Head of caudate nucleus (tissue), 42 donors: ENCODE data around the gene DELE1.
"Not testable (repeated sequence)": the region's sequence is repeated elsewhere in the genome, so short reads cannot be mapped to it uniquely, and the experiment has no call there.

Source experiments
- DNase-seq, 42 donors: peaks; one replicate each; pipeline versions ENCODE4 v3.0.0 to v3.0.0-alpha.2; 2020 to 2021; ENCODE audit warnings: mixed read lengths in 7 of 42
- intact Hi-C: fragments of 100-400 bp; cut with DNase I; formaldehyde crosslinking; loops from one replicate; pipeline ENCODE4 v1.15.0; 2022

DELE1 gene

DNA sequence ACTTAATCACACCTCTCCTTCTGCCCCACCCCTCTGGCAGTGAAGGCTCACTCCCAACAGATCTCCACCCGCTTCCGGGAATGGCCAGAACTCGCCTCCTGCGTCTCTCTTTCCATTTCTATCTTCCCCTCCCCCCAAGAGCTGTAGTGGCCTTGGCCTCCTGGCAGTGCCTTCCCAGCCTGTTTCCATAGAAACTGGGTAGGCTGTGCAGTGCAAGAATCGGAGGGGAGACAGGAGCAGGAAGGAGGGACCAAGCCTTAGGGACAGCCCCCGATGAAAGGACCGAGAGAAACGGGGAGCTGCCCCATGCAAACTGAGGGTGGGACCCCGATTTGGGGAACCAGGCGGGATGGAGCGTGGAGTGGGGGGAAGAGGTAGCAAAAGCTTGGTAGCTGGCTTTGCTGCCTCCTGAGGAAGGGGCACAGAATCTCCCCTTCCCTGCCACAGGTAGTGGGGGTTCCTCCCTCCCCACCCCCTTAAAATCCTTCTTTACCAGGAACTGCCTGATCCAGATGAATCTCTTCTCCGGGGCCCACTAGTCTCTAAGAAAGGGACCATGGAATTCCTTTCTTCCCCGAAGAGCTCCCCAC lies 41.0 kb upstream of the DELE1 start:
- peak in 20 of 42 donors; percentile 31 to 81 (median 56) for DNase-seq
- intact Hi-C loops: loop anchor here (5.0 to 10.0 kb wide), 3 partner anchors 40 to 190 kb away; partner anchors contain the start of genes DELE1 and RNF14

DNA sequence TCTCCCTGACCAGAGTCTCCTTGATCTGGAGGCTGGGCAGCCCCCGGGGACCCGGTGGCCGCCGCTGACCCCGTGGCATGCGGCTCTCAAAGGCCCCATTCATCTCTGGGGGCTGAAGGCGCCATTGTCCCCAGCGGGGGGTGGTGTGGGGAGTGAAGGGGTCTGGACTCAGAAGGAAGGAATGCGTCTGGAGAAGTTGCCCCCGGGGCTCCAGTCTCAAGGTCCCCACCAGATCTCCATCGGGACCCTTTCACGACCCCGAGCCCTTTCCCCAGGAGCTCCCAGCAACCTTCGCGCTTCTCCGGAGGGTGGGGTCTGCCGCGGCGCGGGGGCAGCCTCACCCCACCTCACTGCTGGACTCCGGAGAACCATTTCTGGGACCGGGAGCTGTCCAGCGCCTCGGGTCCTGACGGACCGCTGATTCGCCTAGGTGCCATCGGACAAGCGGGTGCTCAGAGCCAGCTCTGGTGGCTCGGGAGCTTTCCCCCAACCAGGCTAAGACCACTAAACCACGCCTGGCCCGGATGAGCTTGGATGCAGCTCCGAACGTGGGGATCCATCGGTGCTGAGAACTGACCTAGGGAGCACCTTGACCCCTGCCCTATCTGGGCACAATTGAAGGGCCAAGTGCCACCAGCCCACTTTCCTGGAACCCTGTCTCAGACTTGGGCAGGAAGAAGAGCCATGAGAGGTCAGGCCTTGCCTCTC lies 40.3 kb upstream of the DELE1 start:
- intact Hi-C loops: loop anchor here (5.0 to 10.0 kb wide), 3 partner anchors 39 to 191 kb away; partner anchors contain the start of genes DELE1 and RNF14

DNA sequence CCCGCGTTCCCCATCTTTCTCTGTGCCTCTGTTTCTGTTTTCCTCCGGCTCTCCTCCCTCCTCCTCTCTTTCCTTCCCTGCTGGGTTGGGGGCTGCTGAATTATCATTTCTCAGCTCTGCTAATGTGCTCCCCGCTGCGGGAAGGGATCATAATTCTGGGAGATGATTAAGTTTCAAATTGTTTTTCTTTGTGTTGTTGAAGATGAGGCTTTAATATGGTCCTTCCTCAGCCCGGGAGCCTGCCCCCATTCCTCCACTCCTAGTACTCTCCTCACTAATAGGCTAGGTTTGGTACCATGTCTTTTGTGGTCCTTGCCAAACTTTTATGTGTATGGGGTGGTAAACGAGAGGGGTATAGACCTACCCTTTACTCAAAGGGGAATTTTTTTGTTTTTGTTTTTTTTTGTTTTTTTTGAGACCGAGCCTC lies 39.8 kb upstream of the DELE1 start:
- no peak for DNase-seq

More for the DNA sequence above, 40.3 kb upstream of the DELE1 start:
- peak in 39 of 42 donors; percentile 44 to 88 (median 72) for DNase-seq

DNA sequence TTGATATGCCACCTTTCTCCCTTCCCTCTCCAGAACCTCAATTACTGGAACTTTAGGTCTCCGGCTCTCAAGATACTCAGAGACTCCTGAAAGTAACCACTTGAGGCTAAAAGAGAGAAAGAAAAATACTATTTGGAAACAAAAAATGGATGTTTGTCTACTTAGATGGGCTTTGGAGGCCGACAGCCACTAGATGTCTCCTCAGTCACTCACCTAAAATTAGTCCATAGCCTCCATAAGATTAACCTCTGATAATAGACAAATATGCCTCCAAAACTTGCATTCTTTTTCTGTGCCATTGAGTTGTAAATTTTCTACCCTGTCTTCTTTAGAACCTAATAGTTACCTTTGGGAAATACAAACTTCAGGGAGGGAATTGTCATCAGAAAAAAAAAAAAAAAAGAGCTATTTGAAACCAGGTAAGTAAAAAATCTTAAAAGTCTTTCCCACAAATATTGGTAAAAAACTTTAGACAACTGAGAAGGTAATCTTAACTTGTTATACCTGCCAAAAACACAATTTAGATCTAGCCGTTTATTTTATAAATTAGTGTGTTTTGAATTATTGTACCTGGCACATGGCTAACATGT lies 34.3 kb upstream of the DELE1 start:
- intact Hi-C loops: loop anchor here (10.0 kb wide), 1 partner anchor 75 kb away; the partner anchor contains the start of gene RNF14

More for the DNA sequence above, 39.8 kb upstream of the DELE1 start:
- intact Hi-C loops: loop anchor here (5.0 to 10.0 kb wide), 3 partner anchors 38 to 192 kb away; partner anchors contain the start of genes DELE1 and RNF14

DNA sequence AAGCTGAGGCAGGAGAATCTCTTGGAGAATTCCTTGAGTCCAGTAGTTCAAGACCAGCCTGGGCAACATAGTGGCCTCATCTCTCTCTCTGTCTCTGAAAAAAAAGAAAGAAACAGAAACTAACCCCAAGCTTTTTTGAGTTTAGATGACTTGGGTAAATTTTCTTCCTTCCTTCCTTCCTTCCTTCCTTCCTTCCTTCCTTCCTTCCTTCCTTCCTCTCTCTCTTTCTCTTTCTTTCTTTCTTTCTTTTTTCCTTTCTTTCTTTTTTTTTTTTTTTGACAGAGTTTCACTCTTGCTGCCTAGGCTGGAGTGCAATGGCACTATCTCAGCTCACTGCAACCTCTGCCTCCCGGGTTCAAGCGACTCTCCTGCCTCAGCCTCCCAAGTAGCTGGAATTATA lies 33.2 kb upstream of the DELE1 start:
- DNase-seq, intact Hi-C loops: not testable (repeated sequence)

More for the DNA sequence above, 34.3 kb upstream of the DELE1 start:
- DNase-seq: no peak

DNA sequence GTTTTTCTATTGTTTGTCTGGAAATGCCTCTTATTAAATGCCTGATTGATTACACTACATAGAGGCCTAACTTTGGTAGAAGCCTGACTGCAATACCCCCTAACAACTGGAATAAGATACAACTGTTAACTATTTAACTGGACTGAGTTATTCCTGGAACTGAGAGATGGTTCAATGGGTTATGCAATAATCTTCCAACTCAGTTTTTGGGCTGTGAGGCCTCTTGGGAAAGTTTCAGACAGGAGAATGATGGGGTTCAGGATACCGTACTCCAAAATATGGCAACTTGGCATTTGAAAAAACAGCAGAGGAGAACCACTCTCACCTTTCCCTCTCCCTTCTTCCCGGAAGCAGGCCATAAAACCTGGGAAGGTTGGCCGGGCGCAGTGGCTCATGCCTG lies 26.2 kb upstream of the DELE1 start:
- no peak for DNase-seq
- intact Hi-C loops: no loop called here

DNA sequence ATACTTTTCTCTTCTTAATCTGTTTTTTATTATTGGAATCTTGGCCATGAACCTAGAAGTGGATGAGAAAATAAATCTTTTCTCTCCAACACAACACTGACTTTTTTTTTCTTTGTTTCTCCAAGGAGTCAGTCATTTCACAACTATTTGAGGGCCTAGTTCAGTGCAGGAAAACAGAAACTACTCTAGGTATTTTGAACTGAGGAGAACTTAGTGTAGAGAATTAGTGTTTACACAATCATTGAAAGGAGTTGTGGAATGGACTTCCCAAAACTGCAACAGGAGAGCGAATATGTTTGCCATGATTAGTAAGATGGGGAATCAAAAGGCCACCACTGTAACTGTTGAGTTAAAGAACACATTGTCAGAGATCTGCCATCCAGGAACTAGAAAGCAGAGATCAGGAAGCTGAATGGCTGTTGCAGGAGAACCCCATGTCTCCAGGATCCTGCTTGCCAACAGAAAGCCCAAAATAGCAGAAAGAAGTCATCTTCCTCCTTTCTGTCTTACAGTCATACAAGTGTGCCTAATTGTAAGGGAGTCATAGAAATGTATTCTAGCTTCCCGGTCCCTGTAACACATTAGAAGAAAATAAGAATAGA lies 25.1 kb upstream of the DELE1 start:
- DNase-seq: peak in 1 of 42 donors; percentile 33
- intact Hi-C loops: no loop called here

DNA sequence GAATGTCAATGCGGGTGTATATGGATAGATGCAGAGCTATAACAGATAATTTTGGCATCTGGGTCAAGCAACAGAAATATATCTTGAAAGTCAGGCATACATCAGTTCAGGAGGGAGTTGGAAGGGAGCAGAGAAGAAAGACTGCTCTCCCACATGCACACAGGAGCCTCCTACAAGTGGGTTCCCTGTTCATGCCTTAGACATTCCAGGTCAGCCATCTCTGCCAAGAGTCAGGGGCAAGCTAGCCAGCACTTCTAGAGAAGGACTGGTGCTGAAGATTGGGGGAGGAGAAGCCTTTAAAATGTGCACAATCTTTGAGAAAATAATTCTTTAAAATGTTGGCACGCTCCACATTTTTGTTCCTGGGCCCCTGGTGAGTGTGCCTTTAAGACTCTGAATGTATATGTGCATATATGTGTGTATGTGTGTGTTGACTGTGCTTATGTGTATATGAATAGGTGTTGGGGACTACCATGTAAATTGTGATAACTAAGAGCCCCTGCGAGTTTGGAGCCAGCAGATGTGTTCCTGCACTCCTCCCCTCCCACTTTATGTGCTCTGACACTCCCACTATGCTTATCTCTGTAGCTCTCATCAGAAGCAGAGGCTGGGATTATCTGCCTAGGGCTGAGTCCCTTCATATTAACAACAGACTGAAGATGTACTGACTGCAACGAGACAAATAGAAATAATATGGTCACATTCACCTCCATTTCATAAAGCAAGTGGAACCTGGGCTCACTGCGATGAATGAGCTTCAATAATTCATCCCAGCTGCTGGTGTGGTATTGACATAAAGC lies 21.5 kb upstream of the DELE1 start:
- DNase-seq: no peak
- intact Hi-C loops: no loop called here

DNA sequence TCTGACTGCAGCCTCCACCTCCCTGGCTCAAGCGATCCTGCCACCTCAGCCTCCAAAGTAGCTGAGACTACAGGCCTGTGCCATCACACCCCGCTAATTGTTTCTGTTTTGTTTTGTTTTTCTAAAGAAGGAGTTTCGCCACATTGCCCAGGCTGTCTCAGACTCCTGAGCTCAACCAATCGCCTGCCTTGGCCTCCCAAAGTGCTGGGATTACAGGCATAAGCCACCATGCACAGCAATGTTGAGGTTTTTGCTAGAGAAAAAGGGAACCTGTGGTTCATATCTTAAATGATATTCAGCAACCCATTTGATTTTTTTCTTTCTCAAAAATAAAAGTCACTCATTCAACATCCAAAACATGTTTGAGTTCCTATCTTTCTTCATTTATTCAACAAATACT lies 20.4 kb upstream of the DELE1 start:
- DNase-seq: no peak
- intact Hi-C loops: no loop called here

DNA sequence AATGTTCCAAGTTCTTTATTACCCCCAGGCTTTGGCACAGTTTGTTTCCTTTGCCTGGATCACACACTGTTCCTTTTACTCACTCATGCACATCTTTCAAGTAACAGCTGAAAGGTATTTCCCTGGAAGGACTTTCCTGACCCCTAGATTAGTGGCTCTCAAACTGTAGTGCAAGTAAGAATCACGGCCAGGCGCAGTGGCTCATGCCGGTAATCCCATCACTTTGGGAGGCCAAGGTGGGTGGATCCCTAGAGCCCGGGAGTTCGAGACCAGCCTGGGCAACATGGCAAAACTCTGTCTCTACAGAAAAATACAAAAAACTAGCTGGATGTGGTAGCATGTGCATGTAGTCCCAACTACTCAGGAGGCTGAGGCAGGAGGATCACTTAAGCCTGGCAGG lies 19.1 kb upstream of the DELE1 start:
- DNase-seq: no peak
- intact Hi-C loops: no loop called here

DNA sequence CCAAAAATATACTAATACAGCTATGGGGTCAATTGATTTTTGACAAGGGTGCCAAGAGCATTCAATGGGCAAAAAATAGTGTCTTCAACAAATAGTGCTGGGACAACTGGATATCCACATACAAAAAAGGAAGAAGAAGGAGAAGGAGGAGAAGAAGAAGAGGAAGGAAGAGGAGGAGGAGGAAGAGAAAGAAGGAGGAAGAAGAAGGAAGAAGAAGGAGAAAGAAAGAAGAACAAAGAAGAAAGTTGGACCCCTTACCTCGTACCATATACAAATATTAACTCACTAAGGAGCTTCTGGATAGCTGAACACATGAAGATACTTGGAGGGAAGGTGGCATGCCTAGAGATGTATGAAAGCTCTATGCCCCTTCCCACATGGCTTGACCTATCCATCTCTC lies 17.2 kb upstream of the DELE1 start:
- no peak for DNase-seq
- intact Hi-C loops: no loop called here

DNA sequence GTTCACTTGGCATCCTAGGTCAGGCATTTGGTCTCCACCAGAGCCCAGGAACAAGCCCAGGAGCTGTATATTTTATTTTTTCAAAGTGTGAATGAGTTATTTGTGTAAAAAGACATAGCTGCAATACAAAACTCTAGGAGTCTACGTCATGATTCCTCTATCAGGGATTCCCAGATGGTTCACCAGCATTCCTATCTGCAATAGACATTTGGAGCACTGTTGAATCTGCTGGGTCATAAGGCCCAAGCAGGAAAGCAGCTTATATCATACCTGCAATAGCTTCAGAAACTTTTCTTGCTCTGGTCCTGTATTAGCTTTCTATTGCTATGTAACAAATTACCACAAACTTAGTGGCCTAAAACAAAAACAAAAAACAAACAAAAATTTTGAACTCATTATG lies 16.7 kb upstream of the DELE1 start:
- no peak for DNase-seq
- intact Hi-C loops: no loop called here

DNA sequence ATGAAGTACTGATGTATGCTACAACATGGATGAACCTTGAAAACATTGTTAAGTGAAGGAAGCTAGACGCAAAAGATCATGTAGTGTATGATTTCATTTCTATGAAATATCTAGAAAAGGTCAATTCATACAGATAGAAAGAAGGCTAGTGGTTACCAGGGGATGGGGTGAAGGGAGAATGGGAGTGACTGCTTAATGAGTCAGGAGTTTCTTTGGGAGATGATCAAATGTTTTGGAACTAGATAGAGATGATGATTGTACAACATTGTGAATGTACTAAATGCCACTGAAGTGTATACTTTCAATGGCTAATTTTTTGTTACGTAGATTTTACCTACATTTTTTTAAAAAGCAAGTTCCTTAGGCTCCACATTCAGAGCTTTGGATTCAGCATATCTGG lies 14.9 kb upstream of the DELE1 start:
- intact Hi-C loops: no loop called here
- no peak for DNase-seq

DNA sequence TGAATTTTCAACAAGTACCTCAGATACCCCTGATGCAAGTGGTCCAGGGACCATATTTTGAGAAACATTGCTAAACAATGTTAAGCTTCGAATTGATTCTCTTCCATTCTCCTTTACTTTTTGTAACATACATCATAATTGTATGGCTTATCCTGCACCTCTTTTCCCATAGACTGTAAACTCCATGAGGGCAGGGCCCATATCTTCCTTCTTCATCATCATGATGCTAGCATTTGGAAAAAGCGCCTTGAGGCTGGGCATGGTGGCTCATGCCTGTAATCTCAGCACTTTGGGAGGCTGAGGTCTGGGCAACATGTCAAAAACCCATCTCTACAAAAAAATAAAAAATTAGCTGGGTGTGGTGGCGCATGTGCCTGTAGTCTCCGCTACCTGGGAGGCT lies 14.5 kb upstream of the DELE1 start:
- DNase-seq: no peak
- intact Hi-C loops: no loop called here

DNA sequence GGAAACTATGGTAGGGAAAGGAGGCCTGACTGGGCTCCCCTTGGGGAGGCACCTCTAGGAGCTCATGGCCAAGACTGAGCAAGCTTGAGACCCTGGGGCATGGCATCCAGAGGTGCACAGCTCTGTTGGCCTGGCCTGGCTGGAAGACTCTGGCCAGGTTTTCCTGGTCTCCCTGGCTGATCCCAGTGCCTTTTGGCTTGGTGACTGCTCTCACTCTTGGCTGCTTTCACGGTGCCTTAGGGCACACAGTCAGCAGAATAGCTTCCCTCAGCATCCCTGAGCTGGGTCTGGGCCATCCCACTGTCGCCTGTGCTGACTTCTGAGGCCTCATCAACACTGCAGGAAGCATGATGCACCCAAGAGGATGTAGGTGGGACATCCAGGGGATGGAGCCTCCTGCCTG lies 13.4 kb upstream of the DELE1 start:
- intact Hi-C loops: no loop called here
- DNase-seq: no peak

DNA sequence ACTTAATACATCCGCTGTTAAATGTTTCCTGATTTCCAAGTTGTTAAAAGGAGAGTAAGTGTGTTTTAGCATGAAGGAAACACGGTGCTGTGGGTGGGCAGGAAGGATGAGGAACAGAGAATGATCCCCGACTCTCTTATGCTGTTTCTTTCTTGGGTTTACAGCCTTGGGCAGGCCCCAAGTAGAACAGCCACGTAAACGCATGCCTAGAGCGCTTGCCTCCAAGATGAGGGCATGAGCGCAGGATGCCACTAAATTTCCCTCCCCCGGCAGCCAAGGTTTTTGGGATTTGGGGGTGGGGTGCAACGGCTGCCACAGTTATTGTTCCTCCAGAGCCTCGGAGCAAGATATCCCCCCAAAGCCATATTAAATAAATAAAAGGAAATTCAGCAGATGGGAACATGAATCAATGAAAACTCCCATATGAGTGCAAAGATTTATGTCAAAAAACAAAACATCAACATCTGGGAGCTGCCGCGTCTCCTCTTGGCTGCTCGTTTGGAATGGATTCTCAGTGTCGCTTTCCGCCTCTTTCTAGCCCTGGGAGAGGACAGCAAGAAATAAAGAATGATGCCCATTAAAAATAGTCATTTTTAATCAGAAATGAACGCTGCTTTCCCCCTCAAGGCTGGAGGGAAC lies 10.0 kb upstream of the DELE1 start:
- DNase-seq: peak in 40 of 42 donors; percentile 17 to 79 (median 55)
- intact Hi-C loops: no loop called here

DNA sequence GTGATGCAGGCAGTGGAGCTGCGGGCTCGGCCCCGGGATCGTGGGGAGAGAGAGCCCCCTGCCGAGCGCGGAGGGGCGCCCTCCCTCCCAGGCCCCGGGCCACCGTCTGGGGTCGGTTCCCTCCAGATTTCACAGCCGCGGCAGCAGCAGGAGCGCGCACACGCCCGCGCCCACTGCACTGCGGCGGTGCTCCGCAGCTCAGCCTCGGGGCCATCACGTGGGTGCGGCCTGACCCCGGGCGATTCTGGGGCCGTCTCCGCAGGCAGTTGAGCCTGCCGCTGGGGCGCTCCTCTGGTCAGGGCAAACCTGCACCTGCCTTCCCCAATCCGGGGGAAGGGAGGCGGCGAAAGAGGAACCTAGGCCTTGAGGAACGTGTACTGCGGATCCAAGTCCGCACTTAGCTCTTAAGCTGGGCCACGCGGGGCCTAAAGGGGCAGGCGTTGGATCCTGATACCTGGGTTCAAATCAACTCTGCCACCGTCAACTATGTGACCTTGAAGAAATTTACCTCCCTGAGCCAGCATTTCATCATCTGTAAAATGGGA lies 9.4 kb upstream of the DELE1 start:
- DNase-seq: peak; percentile 18 to 85 (median 72)
- intact Hi-C loops: no loop called here

DNA sequence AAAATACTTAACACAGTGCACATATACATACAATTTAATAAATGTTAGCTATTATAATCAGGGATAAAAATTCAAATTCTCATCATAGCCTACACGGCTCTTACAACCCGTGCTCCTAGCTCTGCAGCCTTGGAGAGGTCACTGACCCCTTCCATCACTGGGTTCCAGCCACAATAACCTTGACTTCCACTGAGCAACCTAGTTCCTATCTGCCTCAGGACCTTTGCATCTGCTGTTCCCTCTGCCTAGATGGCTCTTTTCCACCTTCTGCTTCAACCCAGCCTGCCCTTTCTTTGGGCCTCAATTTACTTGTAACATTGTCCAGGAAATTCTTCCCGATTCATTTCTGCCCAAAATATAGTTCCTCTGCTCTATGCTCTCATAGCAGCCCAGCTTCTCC lies 8.9 kb upstream of the DELE1 start:
- DNase-seq: no peak

More for the DNA sequence above, 8.9 kb upstream of the DELE1 start:
- intact Hi-C loops: no loop called here
